Measurements from ENCODE around the gene INTS1. TPM values are rescaled to one million over a fixed set of nuclear protein-coding genes. Genes with fewer than 3 reads are reported as not detected.

INTS1 gene
- total RNA-seq, 1 experiment from 2014 or later: 122 TPM

DNA sequence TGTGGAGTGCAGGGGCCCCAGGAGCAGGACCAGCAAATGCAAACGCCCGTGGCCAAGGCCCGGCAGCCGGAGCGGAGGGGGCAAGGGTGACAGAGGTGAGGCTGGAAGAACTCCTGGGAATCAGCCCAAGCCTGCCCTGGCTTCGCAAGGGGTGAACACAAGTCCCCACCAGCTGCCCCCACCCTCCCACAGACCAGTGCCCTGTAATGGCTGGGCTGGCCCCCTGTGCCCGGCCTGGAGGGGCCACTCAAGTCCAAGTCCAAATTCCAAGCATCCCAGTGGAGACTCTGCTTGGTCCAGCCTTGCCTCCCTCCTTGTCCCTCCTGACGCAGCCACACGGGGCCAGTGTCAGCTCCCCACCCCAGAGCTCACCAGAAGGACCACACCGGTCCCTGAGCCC lies 73.0 kb downstream of the INTS1 start:
- intact Hi-C loops (cut with micrococcal nuclease; ENCODE audit: unreplicated experiment): no loop called here
- ChIA-PET POLR2A (interaction anchor here (0.6 kb wide), 1 partner anchor 44 kb away, joined by 3 read pairs; no protein-coding TSS in a partner anchor), CTCF (interaction anchor here (0.5 to 0.7 kb wide), 2 partner anchors 196 to 206 kb away, joined by 3 read pairs; no protein-coding TSS in a partner anchor)
- no peak overlapping the region for H3K27ac Mint-ChIP-seq (ENCODE audit: unreplicated experiment)
- H3K36me3 Mint-ChIP-seq (ENCODE audit: insufficient read depth, unreplicated experiment): peaks cover 7% of the 10 kb centered on the region
- Histone ChIP-seq H3K36me3 (ENCODE audit: control insufficient read depth, insufficient read depth, low read length) (no peaks in the 10 kb centered on the region), H3K4me3 (ENCODE audit: low read depth, low read length) (no peak overlapping the region), H3K4me1 (peaks cover 14% of the 10 kb centered on the region; the same call in 1 of the 2 replicates), H3K9me3 (no peaks in the 10 kb centered on the region), H3K27me3 (replicated peaks; ENCODE audit: control insufficient read depth, insufficient read depth, low read length) (no peaks in the 10 kb centered on the region)
- peaks cover 6% of the 10 kb centered on the region for H3K4me1 Mint-ChIP-seq (ENCODE audit: low read depth, unreplicated experiment)
- peaks cover 2% of the 10 kb centered on the region for H3K27me3 Mint-ChIP-seq (ENCODE audit: insufficient read depth, unreplicated experiment)
- no peak for DNase-seq
- BruUV-seq (replicated peaks): no TSS peak
- no peaks in the 10 kb centered on the region for H3K9me3 Mint-ChIP-seq (ENCODE audit: unreplicated experiment)
- TF ChIP-seq, protein P1, sequence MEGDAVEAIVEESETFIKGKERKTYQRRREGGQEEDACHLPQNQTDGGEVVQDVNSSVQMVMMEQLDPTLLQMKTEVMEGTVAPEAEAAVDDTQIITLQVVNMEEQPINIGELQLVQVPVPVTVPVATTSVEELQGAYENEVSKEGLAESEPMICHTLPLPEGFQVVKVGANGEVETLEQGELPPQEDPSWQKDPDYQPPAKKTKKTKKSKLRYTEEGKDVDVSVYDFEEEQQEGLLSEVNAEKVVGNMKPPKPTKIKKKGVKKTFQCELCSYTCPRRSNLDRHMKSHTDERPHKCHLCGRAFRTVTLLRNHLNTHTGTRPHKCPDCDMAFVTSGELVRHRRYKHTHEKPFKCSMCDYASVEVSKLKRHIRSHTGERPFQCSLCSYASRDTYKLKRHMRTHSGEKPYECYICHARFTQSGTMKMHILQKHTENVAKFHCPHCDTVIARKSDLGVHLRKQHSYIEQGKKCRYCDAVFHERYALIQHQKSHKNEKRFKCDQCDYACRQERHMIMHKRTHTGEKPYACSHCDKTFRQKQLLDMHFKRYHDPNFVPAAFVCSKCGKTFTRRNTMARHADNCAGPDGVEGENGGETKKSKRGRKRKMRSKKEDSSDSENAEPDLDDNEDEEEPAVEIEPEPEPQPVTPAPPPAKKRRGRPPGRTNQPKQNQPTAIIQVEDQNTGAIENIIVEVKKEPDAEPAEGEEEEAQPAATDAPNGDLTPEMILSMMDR (IDR thresholded peaks at IDR 0.05; ENCODE audit: insufficient read depth in 1 of 2, low read depth in 1 of 2, low read length in 1 of 2, severe bottlenecking in 1 of 2, unreplicated experiment in 1 of 2): no peak
- no peak overlapping the region for H3K4me3 Mint-ChIP-seq (ENCODE audit: unreplicated experiment)

DNA sequence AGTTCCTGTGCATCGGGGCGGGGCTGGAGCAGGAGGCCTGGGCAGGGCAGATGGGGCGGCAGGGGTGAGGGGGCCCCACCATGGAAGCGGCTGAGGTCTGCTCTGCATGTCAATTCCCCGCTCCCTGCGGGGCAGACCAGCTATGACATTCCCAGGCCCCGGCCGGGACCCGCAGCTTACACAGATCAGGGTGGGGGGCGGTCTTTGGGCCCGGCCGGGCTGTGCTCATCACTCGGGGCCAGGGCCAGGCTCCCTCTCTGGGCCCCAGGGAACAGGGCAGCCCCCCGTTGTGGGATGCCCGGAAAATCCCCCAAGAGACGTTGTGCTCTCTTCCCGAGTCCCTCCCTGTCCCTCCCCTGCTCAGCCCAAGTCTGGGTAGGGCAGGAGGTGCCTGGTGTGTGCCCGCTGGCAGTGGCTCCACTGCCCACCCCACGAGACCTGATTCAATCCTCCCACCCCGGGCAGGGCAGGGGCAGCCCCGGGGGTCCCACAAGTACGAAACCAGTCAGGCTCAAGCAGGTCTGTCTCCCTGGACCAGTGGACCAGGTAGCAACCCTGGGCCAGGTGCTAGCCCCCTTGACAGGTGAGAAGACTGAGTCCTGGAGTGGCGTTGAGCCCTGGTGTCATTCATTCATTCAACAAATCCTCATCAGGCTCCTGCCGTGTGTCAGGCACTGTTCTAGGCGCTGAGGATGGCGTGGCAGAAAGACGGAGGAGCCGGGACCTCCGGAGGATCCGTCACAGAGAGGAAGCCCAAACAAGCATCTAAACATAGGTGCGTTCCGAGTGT lies 73.9 kb downstream of the INTS1 start:
- Histone ChIP-seq H3K36me3 (ENCODE audit: control insufficient read depth, insufficient read depth, low read length) (no peaks in the 10 kb centered on the region), H3K4me3 (ENCODE audit: low read depth, low read length) (no peak overlapping the region), H3K4me1 (peaks cover 14% of the 10 kb centered on the region; the same call in 1 of the 2 replicates), H3K27me3 (replicated peaks; ENCODE audit: control insufficient read depth, insufficient read depth, low read length) (no peaks in the 10 kb centered on the region), H3K9me3 (no peaks in the 10 kb centered on the region)
- BruUV-seq (replicated peaks): no TSS peak
- POLR2A ChIA-PET: interaction anchor here (0.6 kb wide), 1 partner anchor 43 kb away, joined by 3 read pairs; no protein-coding TSS in a partner anchor
- Mint-ChIP-seq H3K27ac (ENCODE audit: unreplicated experiment) (no peak overlapping the region), H3K4me3 (ENCODE audit: unreplicated experiment) (no peak overlapping the region), H3K36me3 (ENCODE audit: insufficient read depth, unreplicated experiment) (peaks cover 7% of the 10 kb centered on the region), H3K27me3 (ENCODE audit: insufficient read depth, unreplicated experiment) (peaks cover 2% of the 10 kb centered on the region), H3K9me3 (ENCODE audit: unreplicated experiment) (no peaks in the 10 kb centered on the region), H3K4me1 (ENCODE audit: low read depth, unreplicated experiment) (peaks cover 6% of the 10 kb centered on the region)
- TF ChIP-seq, protein P1 (IDR thresholded peaks at IDR 0.05; ENCODE audit: insufficient read depth in 1 of 2, low read depth in 1 of 2, low read length in 1 of 2, severe bottlenecking in 1 of 2, unreplicated experiment in 1 of 2): no peak
- intact Hi-C loops (cut with micrococcal nuclease; ENCODE audit: unreplicated experiment): no loop called here
- CTCF ChIA-PET: no interaction called here
- no peak for DNase-seq

DNA sequence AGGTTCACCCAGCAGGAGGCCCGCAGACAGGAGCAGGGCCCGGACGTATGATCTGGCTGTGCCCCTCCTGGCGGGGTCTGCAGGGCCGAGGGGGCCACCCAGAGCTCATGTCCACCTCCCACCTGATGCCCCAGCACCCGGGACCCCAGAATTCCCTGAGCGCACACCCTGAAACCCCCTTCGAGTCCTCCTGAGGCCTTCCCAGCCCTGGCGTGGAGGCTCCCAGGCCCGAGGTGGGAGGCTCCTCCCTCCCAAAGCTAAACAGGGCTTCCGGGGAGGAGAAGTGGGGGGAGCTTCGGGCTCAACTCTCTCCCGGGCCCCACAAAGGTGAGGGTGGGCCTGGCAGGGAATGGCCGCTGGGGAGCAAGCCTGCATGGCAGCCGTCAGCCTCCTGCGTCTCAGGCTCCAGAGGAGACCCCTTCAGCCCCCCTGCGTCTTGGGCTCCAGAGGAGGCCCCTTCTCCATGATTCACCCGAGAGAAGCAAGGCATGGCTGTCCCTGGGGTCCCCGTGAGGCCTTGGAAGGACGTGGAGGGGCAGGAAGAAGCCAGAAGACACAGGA lies 75.2 kb downstream of the INTS1 start:
- Histone ChIP-seq H3K4me3 (ENCODE audit: low read depth, low read length) (no peak overlapping the region), H3K9me3 (no peaks in the 10 kb centered on the region), H3K36me3 (ENCODE audit: control insufficient read depth, insufficient read depth, low read length) (no peaks in the 10 kb centered on the region), H3K4me1 (peaks cover 14% of the 10 kb centered on the region; the same call in 1 of the 2 replicates), H3K27me3 (replicated peaks; ENCODE audit: control insufficient read depth, insufficient read depth, low read length) (no peaks in the 10 kb centered on the region)
- Mint-ChIP-seq H3K9me3 (ENCODE audit: unreplicated experiment) (no peaks in the 10 kb centered on the region), H3K36me3 (ENCODE audit: insufficient read depth, unreplicated experiment) (peaks cover 7% of the 10 kb centered on the region), H3K27ac (ENCODE audit: unreplicated experiment) (no peak overlapping the region), H3K4me3 (ENCODE audit: unreplicated experiment) (no peak overlapping the region), H3K27me3 (ENCODE audit: insufficient read depth, unreplicated experiment) (peaks cover 2% of the 10 kb centered on the region), H3K4me1 (ENCODE audit: low read depth, unreplicated experiment) (peaks cover 6% of the 10 kb centered on the region)
- DNase-seq: no peak
- no TSS peak for BruUV-seq (replicated peaks)
- ChIA-PET CTCF (no interaction called here), POLR2A (no interaction called here)
- TF ChIP-seq, protein P1 (IDR thresholded peaks at IDR 0.05; ENCODE audit: insufficient read depth in 1 of 2, low read depth in 1 of 2, low read length in 1 of 2, severe bottlenecking in 1 of 2, unreplicated experiment in 1 of 2): no peak
- intact Hi-C loops (cut with micrococcal nuclease; ENCODE audit: unreplicated experiment): no loop called here
